MCF 10A (cell line): ENCODE measurements around the gene MAPKAP1. TPM values are rescaled to one million over a fixed set of nuclear protein-coding genes. Genes with fewer than 3 reads are reported as not detected.

Source experiments
- BruUV-seq: library from RNA; stranded (reverse); fragments of 400-500 nt; replicated peaks from 2 replicates; lab custom pipeline; 2021; lab: Mats Ljungman, UMichigan
- CTCF ChIA-PET: fragments of 300-600 bp; sonication (Branson Sonifier 250); formaldehyde crosslinking; extraction: SDS; loops from one replicate; lab custom pipeline; 2021; ENCODE audit warnings: antibody characterized with exemption, inconsistent platforms; lab: Yijun Ruan, JAX
- POLR2A ChIA-PET: fragments of 300-600, 350-650 bp; sonication (Branson Sonifier 250); formaldehyde crosslinking; extraction: SDS; loops from one replicate; lab custom pipeline; 2020; ENCODE audit warnings: antibody characterized with exemption, inconsistent platforms; lab: Yijun Ruan, JAX
- DNase-seq: peaks from one replicate; pipeline ENCODE4 v3.0.0-alpha.2; 2018; ENCODE audit not compliant: unreplicated experiment
- H3K27ac Mint-ChIP-seq: one replicate; pipeline ENCODE4 v1.8.0; 2022; ENCODE audit warnings: mild to moderate bottlenecking, low read depth, mixed read lengths; ENCODE audit not compliant: unreplicated experiment
- H3K27me3 Mint-ChIP-seq: one replicate; pipeline ENCODE4 v1.8.0; 2022; ENCODE audit warnings: mixed read lengths; ENCODE audit not compliant: insufficient read depth, unreplicated experiment
- H3K36me3 Mint-ChIP-seq: one replicate; pipeline ENCODE4 v1.8.0; 2022; ENCODE audit warnings: mild to moderate bottlenecking, moderate library complexity, mixed read lengths; ENCODE audit not compliant: insufficient read depth, unreplicated experiment
- H3K4me1 Mint-ChIP-seq: one replicate; pipeline ENCODE4 v1.8.0; 2022; ENCODE audit warnings: mixed read lengths; ENCODE audit not compliant: insufficient read depth, unreplicated experiment
- H3K4me3 Mint-ChIP-seq: one replicate; pipeline ENCODE4 v1.8.0; 2022; ENCODE audit warnings: mild to moderate bottlenecking, moderate library complexity, mixed read lengths; ENCODE audit not compliant: unreplicated experiment
- H3K9me3 Mint-ChIP-seq: one replicate; pipeline ENCODE4 v1.8.0; 2022; ENCODE audit warnings: mixed read lengths; ENCODE audit not compliant: unreplicated experiment
- intact Hi-C: fragments of 100-400 bp; cut with micrococcal nuclease; formaldehyde crosslinking; loops from 2 replicates; pipeline ENCODE4 v1.14.1; 2022
- total RNA-seq: library from RNA; stranded (reverse); gene quantifications from 2 replicates; pipeline ENCODE4 v1.2.3, GENCODE V29; 2022
- TF ChIP-seq, protein P1 (sequence below): fragments of 200-600 bp; IDR thresholded peaks from one replicate; pipeline ENCODE4 v1.8.0; 2022; ENCODE audit warnings: antibody characterized with exemption, mild to moderate bottlenecking; ENCODE audit not compliant: unreplicated experiment

Gene MAPKAP1
- total RNA-seq, 1 experiment from 2014 or later = 74.9 TPM

DNA sequence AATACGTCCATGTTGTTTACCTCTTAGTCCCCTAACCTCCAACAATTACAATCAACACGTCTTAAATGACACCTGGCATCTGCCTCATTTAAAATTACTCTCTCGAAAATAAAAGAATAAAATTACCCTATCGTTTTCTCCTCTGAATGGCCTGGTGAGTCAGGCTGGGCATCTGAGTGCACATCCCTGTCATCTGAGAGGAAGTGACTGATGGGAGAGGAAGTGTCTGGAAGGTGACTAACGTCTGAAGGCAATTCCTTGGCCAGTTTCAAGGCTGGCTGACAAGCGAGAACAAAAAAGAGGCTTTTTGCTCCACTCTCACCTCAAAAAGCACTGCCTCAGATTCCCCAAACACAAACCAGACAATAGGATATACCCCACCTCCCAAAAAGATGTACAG is 57.7 kb downstream of the MAPKAP1 start:
- BruUV-seq = no TSS peak
- POLR2A ChIA-PET = interaction anchor here (0.8 to 1.5 kb wide), 4 partner anchors 9 to 107 kb away, joined by 3 to 7 read pairs (median 3); partner anchors contain the start of gene MAPKAP1
- peaks cover 20% of the 10 kb centered on the region for H3K4me1 Mint-ChIP-seq

DNA sequence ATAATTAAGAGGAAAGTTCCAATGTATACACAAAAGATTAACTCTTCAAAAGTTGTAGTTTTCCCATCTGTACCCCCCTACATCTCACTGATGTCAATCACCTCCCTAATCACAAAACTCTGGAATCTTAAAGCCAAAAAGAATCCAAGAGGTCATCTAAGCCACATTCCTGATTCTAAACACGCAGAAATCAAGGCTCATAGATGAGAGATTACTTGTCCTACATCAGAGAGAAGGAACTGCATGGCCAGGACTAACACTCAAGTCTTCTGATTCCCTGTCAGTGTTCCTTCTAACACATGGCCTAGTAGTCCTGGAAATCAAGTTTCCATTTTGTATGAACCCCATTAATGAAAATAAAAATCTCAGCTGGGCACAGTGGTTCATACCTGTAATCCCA is 58.7 kb downstream of the MAPKAP1 start:
- H3K36me3 Mint-ChIP-seq = peaks cover 9% of the 10 kb centered on the region
- no peak overlapping the region for H3K4me3 Mint-ChIP-seq
- BruUV-seq = no TSS peak

More for the DNA sequence above, 57.7 kb downstream of the MAPKAP1 start:
- TF ChIP-seq, protein P1, sequence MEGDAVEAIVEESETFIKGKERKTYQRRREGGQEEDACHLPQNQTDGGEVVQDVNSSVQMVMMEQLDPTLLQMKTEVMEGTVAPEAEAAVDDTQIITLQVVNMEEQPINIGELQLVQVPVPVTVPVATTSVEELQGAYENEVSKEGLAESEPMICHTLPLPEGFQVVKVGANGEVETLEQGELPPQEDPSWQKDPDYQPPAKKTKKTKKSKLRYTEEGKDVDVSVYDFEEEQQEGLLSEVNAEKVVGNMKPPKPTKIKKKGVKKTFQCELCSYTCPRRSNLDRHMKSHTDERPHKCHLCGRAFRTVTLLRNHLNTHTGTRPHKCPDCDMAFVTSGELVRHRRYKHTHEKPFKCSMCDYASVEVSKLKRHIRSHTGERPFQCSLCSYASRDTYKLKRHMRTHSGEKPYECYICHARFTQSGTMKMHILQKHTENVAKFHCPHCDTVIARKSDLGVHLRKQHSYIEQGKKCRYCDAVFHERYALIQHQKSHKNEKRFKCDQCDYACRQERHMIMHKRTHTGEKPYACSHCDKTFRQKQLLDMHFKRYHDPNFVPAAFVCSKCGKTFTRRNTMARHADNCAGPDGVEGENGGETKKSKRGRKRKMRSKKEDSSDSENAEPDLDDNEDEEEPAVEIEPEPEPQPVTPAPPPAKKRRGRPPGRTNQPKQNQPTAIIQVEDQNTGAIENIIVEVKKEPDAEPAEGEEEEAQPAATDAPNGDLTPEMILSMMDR = no peak
- Mint-ChIP-seq H3K36me3 (peaks cover 9% of the 10 kb centered on the region), H3K4me3 (peak overlapping the region; percentile 44), H3K9me3 (no peaks in the 10 kb centered on the region), H3K27ac (peak overlapping the region; percentile 93), H3K27me3 (no peaks in the 10 kb centered on the region)
- intact Hi-C loops = no loop called here
- DNase-seq = peak; percentile 82
- CTCF ChIA-PET = interaction anchor here (0.7 kb wide), 1 partner anchor 10 kb away, joined by 5 read pairs; no protein-coding TSS in a partner anchor

DNA sequence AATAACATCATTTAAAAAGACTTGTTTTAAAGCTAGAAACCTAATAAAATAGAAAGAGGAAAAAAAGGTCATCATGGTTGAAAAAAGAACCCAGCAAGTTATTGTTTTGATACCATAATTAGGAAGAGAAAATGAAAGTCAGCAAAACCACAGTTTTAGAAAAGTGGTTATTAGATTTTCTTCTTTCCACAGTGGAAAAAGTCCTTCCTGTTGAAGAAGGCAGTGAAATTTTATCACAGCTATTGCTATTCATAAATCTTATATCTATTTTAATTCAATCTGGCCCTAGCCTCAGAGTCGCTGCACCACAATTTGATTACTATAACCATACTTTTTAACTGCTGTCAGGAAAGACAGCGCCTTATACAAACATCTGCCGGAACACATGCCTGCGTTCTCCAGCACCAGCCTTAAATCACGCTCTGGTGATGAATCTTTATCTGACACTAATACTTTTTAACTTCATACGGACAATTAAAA is 60.3 kb downstream of the MAPKAP1 start:
- intact Hi-C loops = no loop called here
- TF ChIP-seq, protein P1 = no peak
- Mint-ChIP-seq H3K36me3 (no peaks in the 10 kb centered on the region), H3K4me1 (peaks cover 20% of the 10 kb centered on the region), H3K4me3 (no peak overlapping the region), H3K27me3 (no peaks in the 10 kb centered on the region), H3K9me3 (no peaks in the 10 kb centered on the region), H3K27ac (peak overlapping the region; percentile 70)
- BruUV-seq = no TSS peak
- ChIA-PET POLR2A (interaction anchor here (0.7 to 1.2 kb wide), 3 partner anchors 29 to 60 kb away, joined by 3 read pairs; partner anchors contain the start of gene MAPKAP1), CTCF (no interaction called here)
- DNase-seq = no peak

More for the DNA sequence above, 58.7 kb downstream of the MAPKAP1 start:
- H3K4me1 Mint-ChIP-seq = peaks cover 20% of the 10 kb centered on the region
- H3K9me3 Mint-ChIP-seq = no peaks in the 10 kb centered on the region
- DNase-seq = no peak
- TF ChIP-seq, protein P1 = no peak
- no peaks in the 10 kb centered on the region for H3K27me3 Mint-ChIP-seq
- CTCF ChIA-PET = interaction anchor here (0.7 to 0.8 kb wide), 3 partner anchors 14 to 1188 kb away, joined by 3 to 4 read pairs (median 3); no protein-coding TSS in a partner anchor
- POLR2A ChIA-PET = no interaction called here
- H3K27ac Mint-ChIP-seq = peak overlapping the region; percentile 93
- intact Hi-C loops = no loop called here

DNA sequence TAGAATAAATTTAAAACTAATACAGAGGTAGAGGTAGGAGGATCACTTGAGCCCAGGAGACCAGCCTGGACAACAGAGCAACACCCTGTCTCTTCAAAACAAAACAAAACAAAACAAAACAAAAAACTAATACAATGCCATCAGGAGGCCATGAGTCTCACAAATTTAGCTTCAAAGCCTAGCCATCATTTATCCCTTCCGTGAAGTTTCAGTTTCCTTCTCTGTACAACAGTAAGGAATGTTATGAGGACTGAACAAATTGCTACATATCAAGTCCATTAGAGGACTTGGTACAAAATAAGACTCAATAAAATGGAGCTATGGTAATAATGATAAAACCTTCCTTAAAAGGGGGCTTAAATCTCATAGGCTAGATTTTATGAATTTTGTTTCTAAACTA is 60.8 kb downstream of the MAPKAP1 start:
- Mint-ChIP-seq H3K27ac (peak overlapping the region; percentile 70), H3K27me3 (no peaks in the 10 kb centered on the region), H3K4me1 (peaks cover 20% of the 10 kb centered on the region), H3K4me3 (no peak overlapping the region), H3K9me3 (no peaks in the 10 kb centered on the region), H3K36me3 (no peaks in the 10 kb centered on the region)
- TF ChIP-seq, protein P1 = no peak
- no peak for DNase-seq
- POLR2A ChIA-PET = interaction anchor here (0.7 to 1.2 kb wide), 3 partner anchors 29 to 61 kb away, joined by 3 read pairs; partner anchors contain the start of gene MAPKAP1
- CTCF ChIA-PET = no interaction called here
- intact Hi-C loops = no loop called here
- BruUV-seq = no TSS peak
